Urothelium cell line (cell line): ENCODE data around the gene COL27A1.
"Not testable (repeated sequence)": the region's sequence is repeated elsewhere in the genome, so short reads cannot be mapped to it uniquely, and the experiment has no call there.

Experiments used
- DNase-seq: peaks from one replicate; pipeline ENCODE4 v3.0.0; 2011; ENCODE audit warnings: low spot score, mixed read lengths
- FAIRE-seq: peaks from 2 replicates; lab custom pipeline; 2011; peaks lifted over from hg19 to GRCh38; lab: Jason Lieb, UNC

The COL27A1 gene

DNA sequence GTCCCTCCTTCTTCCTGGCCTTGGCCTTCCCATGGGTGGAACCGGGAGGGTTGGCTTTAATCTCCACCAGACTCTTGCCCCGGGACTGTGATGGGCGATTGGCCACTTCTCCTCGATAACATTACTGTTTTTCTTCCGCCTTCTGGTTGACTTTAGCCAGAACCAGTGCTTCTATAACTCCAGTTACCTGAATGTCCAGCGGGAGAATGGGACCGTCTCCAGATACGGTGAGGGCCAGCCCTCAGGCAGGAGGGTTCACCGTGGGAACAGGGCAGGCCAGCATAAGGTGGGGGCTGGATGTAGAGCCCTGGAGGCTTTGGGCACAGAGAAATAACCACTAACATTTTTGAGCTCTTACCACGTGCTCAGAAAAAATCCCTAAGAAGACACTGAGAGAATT lies 175.3 kb downstream of the COL27A1 start:
- DNase-seq (no peak), FAIRE-seq (no peak)

DNA sequence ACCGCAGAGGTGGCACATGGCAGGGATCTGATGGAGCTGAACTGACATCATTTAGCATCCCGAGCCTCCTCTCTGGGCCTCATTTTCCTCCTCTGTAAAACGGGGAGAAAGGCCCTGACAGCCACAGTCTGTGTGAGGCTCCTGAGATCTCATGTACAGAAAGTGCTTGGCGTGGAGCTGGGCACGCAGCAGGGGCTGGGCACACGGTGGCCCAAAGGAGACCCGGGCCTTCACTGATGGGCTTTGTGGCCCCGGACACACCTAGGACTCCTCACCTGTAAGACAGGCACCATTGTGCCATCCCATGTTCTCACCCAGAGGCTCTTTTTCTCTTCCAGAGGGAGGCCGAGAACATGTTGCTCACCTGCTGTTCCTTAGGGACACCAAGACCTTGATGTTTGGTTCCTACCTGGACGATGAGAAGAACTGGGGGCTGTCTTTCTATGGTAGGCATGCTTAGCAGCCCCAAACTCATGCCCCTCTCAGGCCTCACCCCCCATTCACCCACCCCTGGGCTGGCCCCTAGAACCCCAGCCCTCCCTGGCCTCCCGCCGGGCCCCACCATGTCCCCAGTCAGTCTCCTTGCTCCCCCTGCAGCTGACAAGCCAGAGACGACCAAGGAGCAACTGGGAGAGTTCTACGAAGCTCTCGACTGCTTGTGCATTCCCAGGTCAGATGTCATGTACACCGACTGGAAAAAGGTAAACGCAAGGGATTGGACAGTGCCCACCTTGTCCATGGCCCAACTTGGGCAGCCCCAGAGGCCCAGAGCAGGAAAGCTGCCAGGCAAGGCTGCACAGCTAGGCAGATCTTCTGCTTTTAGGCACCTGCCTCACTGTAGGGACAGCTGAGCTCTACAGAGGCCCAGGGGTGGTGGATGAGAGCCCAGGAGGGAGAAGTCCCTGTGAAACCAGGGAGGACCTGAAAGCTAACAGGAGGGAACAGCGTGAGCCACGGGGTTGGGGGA lies 176.2 kb downstream of the COL27A1 start:
- DNase-seq, FAIRE-seq: not testable (repeated sequence)

DNA sequence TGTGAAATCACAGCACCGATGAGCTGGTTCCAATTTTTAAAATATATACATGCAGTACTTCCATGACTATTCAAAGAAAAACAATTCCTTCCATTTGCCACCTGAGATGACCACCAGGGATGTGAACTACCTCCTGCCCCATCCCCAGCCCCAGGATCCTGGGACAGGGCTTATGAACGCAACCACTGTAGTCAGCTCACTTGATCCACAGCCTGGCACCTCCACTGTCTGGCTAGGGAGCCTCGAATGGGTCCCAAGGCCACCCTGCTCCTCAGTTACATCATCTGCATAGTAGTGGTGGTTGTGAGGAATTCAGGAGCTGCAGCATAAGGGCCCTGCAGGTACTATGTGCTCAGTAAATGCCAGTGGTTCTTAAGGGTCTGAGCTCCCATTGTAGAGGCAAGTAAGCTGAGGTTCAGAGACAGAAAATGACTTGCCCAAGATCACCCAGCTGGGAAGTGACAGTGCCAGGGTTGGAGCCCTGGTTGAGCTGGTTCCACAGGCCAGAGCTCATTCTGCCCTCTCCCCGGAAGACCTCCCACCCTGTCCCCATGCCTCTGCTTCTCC lies 177.2 kb downstream of the COL27A1 start:
- DNase-seq, FAIRE-seq: not testable (repeated sequence)

DNA sequence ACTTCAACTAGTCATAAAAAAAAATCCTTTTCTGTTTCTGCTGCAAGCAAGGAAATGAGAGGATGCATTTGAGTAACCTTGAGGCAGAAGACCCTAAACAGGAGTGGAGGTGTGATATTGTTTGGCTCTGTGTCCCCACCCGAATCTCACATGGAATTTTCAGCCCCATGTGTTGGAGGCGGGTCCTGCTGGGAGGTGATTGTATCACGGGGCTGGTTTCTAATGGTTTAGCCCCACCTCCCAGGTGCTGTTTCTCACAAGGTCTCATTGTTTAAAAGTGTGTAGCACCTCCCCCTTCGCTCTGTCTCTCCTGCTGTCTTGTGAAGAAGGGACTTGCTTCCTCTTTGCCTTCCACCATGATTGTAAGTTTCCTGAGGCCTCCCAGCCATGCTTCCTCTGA lies 178.4 kb downstream of the COL27A1 start:
- not testable (repeated sequence) for FAIRE-seq, DNase-seq

DNA sequence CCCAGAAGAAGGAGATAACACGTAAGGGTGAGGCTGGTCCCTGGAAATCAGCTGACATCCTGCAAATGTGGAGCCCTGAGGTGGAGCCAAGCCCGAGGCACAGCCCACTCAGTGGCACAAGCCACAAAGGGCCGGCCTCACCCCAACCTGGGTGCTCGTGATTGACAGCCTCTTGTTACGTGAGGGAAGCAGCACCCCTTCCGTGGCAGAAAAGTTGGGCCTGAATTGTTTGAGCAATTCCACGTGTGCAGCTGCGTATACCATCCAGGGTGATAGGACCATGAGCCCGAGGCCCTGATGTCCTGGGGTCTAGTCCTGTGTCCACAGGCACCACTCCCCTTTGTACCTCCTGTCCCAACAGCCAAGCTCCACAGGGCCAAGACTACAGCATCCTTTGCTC lies 179.2 kb downstream of the COL27A1 start:
- FAIRE-seq, result no peak
- no peak for DNase-seq

DNA sequence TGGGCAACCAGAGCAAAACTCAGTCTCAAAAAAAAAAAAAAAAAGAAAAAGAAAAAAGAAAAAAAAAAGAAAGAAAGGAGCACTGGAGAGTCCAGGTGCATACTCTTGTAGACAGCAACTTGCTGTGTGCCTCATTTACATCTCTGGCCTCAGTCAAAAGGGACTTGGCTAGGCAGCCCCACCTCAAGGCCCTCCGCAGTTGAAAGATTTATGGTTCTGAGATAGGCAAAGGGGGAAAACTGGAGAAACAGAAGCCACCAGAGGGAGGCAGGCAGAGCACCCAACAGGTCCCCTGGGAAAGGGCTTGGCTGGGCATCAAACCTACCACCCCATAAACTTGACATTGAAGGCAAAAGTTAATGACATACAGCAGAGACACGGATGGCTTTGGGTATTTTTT lies 180.4 kb downstream of the COL27A1 start:
- FAIRE-seq (no peak), DNase-seq (no peak)

DNA sequence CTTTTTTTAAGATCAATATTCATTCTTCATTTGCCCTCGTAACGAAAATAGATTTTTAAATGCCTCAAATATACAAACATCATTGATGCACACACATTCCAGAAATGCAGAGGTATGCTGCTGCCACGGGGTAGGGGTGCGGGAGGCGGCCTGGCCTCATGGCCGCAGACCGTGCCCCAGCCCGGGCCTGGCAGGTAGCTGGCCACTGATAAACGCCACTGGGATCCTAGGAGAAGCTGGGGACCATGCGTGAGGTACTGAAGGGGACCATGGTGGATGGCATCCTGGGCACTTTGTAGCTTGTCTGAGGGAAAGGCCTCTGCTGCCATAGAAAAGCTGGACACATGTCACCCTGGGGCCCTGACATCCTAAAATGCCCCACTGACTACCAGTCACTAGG lies 180.8 kb downstream of the COL27A1 start:
- FAIRE-seq (no peak), DNase-seq (no peak)

DNA sequence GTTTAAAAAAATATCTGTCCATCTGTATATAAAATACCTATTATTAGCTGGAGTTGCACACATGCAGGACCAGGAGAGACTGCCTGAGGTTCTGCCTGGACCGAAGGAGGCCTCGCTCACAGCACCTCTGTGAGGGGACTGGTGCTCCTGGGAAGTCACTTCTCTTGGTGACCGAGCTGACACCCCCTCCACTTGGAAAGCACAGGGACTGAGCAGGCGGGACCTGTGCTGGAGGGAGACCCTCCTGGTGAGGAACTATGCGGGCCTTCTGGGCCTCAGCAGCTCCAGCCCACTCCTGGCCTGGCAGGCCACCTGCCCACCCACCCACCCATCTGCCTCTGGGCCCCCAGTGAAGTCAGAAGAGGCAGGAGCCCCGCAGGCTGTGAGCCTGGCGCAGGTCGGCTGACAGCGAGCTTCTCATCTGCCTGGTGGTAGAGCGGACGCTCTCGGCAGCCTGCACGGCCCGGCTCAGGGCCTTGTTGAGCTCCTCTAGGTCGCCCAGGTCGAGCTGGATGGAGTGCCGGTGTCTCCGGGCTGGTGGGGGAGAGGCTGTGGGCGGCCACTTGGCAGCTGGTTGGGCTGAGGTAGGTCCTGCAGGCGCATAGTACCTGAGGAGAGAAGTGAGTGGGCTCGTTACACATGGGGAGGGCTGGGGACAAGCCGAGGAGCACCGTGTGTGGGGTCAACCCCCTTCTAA lies 181.5 kb downstream of the COL27A1 start:
- DNase-seq, result no peak
- no peak for FAIRE-seq

DNA sequence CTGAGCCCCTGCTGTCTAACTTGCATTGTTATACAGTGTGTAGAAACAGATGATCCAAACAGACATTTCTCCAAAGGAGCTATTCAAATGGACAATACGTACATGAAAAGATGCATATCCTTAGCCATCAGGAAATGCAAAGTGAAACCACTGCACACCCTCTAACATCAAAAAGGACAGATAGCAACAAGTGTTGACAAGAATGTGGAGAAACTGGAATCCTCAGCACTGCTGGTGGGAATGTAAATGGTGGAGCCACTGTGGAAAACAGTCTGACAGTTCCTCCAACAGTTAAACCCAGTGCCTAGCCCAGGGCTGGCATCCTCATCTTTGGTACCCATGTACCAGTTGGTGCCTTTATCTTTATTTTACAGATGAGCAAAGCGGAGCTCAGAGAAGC lies 182.8 kb downstream of the COL27A1 start:
- DNase-seq, result no peak

DNA sequence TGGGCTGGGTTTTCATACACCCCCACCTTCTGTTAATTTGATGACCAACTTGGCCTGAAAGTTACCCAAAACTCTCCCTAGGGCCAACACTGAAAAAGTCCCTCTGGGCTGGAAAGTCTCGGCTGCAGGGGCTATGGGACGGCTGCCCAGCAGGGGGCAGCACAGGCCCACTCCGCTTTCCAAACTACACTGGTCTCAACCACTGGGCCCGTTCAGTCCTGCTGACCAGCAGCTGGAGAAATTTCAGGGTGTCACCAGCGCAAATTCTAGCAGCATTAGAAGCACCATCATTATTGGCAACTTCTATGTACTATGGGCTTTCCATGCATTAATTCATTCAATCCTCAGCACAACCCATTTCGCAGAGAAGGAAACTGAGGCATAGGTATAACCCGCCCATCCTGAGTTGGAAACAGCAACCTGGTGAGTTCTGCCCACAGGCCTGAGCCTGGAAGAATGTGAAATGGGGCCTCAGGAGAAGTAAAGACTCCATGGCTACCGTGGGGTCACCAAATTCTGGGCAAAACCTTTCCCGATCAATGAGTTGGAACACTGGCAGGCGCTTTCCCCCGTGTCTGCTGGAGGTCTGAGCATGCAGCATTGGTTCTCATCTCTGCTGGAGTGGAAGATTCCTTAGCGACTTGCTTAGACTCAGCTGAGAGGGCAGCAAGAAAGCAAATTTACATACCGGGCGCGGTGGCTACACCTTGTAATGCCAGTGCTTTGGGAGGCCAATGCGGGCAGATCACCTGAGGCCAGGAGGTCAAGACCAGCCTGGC lies 184.0 kb downstream of the COL27A1 start:
- FAIRE-seq, result no peak
- DNase-seq, result peak; percentile 73

More for the DNA sequence above, 182.8 kb downstream of the COL27A1 start:
- FAIRE-seq, result no peak

DNA sequence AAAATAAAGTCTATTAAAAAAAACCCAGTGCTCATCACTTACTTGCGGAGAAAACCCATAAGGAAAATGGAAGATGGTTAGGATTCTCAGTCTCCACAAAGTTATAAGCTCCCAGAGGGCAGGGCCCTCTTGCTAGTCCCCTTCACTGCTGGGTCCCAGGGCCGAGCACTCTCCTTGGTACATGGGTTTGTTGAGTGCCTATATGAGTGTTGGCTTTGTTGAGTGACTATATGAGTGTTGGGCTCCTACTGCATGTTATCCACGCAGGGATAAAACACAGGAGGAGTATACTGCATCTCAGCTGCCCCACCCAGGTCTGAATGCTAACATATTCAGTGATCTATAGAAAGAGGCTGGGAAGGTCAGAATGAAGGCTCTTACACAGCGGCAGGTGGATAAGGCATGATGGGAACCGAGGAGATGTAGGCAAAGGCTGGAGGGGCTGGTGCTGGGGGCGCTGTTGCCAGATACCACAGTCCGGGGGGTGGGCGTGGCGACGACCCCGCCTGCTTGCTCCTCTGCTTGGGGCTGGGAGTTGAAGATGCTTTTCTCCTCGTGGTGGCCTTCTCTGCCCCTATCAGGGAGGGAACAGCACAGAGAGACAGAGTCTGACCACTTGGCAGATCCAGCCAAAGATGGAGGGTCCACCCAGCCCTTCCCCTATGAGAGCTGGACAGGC lies 186.0 kb downstream of the COL27A1 start:
- DNase-seq (no peak), FAIRE-seq (no peak)

DNA sequence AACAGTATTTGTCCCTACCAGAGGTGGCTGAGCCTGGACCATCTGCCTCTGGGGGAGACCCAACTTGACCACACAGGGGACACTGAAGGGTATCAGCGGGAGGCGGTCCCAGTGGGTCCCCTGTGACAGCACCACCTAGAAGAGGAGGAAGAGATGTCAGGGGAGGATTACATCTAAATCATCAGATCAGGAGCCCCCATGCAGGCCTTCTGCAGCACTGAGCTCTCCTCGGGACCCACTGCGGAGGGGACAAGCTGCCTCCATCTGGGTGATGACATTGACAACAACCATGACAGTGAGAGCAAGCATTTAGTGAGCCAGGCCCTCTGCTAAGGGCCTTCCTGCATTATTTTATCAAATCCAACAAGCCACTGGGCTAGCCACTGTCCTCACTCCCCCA lies 186.7 kb downstream of the COL27A1 start:
- FAIRE-seq, result no peak
- DNase-seq, result no peak

DNA sequence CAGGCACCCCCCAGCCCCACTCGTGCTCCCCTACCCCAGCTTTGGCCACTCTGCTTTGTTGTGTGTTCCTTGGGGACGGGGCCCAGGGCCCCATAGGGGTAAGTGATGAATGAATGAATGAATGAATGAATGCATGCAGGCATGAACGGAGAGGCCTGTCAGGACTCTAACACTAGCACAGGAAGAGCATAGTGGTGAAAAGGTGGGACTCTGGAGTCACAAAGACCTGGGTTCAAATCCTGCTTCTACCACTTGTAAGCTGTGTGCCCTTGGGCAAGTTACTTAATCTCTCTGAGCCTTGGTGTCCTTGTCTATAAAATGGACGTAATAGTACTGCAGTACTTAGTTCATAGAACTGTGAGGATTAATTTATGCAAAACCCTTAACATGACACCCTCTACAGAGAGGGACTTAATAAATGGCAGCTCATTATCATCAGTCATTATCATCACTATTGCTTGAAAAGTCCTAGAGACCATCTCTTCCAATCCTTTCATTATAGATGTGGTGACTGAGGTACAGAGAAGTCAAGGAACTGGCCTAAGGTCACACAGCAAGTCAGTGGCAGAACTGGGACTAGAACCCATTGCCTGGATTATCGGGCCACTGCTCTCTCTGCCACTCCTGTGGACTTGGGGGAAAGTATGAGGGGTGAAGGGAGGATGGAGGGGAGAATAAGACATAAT lies 187.6 kb downstream of the COL27A1 start:
- DNase-seq (no peak), FAIRE-seq (no peak)

DNA sequence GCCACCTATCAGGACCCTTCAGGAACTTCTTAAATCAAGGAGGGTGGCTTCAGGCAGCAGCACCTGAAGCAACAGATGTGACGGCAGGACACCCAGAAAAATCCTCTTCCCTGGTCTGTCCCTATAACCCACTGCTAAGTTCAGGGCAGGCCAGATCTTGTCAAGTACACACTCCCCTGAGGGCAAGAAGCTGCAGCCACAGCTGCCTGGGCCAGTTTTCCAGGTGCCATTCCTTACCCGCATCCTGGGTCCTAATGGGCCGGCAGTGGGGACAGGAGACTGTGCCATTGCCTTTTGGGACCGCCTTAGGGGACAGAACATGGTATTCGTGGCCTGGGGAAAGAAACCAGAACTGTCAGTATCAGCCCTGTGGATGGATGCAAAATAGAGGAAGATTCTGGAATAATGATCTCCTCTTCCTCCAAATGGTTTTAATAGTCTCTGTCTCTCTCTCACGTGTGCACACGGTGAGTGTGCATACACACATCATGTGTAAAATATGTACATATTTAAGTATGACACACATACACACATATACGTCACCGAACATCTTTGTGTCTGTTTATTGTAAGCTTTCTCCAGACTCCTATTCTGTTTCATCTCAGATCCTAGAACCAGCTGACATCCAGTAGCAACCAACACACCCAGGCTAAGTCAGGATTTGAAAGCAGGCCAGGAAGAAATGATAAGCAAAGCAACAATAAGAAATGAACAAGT lies 188.3 kb downstream of the COL27A1 start:
- no peak for FAIRE-seq
- DNase-seq, result no peak

DNA sequence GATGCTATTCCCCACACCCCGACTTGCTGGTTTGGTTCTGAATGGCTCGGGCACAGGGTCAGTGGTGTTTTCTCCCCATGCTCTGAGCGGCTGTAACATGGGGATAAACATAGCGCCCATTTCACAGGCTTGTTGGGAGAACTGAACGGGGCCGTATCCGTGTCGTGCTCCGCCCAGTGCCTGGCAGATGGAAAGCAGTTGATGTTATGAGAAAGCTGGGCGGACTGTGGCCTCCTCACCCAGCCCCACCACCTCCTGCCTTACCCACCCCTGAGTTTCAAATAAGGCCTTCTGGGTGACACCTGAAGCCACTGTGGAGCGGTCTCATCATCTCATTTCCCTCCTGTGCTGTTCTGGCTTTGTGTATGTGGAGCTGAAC lies 188.8 kb downstream of the COL27A1 start:
- FAIRE-seq, result no peak
- no peak for DNase-seq

DNA sequence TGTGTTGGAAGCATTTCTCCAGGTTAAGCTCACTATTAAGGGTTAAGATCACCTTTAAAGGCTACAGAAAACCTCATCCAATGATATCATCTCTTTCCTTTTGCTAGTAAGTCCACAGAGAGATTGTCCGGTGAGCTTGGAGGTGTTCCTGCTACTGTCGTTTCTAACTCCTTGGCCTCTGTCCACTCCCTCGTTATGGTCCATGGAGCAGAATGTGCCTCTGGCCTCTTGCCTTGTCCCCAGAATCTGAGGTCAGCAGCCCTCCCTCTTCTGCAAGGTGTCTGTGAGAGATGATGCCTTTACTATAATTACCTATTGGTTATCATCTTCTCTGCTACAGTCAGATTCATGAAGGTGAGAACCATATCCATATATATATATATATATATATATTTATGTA lies 189.4 kb downstream of the COL27A1 start:
- DNase-seq, result no peak
- no peak for FAIRE-seq

DNA sequence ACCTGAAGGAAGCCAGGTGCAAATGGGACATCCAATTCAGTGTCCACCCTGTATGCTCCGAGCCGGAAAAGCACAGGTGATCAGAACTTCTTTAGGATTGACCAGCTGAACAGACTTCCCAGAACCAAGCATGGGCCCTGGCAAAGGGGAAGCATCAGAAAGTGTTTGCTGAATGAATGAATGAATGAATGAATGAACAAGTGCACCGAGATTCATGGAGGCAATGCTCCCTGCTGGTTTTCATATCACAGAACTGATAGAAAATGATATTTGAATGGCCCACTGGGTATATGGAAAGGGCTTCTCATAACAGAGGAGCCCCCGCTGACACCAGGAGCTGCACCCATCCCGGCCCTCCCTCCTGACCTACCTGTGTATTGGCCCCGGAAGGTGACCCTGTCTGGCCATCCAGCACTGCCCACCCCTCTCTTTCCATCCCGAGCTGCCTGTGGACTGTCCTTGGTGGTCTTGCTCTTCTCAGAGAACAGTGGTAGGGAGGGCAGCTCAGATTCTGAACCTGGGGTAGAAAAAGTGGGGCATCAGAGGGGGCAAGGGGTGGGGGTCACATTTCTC lies 190.2 kb downstream of the COL27A1 start:
- no peak for FAIRE-seq

DNA sequence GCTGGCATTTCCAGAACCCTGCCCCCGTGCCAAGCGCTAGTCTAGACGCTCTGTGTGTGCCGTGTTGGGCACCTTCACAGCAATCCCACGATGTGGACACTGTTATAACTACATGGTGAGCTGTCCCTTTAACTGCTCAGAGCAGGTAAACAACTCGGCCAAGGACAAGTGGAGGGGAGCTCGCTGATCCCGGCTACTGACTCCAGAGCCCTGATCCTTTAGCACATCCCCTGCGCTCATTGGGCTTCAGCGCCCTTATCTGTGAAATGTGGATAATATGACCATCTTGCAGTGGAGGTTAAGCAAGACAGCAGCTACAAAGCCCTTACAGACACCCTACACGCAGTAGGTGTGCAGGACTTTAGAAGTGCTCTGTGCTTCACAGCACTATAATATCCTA lies 190.8 kb downstream of the COL27A1 start:
- FAIRE-seq (no peak), DNase-seq (no peak)

More for the DNA sequence above, 190.2 kb downstream of the COL27A1 start:
- DNase-seq, result no peak

DNA sequence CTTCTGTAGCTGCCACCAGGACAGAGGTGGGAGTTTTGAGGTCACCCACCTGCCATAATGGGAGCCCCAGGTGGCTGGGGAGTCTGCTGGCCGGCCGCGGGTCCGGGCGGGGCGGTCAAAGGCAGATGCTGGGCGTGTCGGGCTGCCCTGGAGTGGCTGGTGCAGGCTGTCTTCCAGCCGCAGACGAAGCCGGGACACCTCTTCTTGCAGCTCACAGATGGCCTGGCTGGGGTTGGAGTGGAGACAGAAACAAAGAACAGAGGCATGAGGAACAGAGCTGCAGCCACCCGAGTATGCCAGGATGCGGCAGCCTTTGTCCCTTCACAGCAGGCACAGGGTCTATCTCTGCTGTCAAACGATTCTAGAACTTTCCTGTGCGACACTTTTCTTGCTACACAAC lies 192.3 kb downstream of the COL27A1 start:
- DNase-seq (no peak), FAIRE-seq (no peak)
